Progenitor cell of endocrine pancreas (in vitro differentiated cells): ENCODE measurements around the gene PCDHGA1. TPM values are rescaled to one million over a fixed set of nuclear protein-coding genes. Genes with fewer than 3 reads are reported as not detected.

Experiments used
- DNase-seq: peaks from one replicate; pipeline ENCODE4 v3.0.0; 2021; ENCODE audit warnings: low spot score; ENCODE audit not compliant: unreplicated experiment
- H3K27ac Mint-ChIP-seq: 2 replicates; pipeline ENCODE4 v1.8.0; 2021; ENCODE audit warnings: mild to moderate bottlenecking, moderate library complexity, mixed read lengths
- H3K27me3 Mint-ChIP-seq: 2 replicates; pipeline ENCODE4 v1.8.0; 2021; ENCODE audit warnings: mixed read lengths
- H3K36me3 Mint-ChIP-seq: 2 replicates; pipeline ENCODE4 v1.8.0; 2022; ENCODE audit warnings: mixed read lengths; ENCODE audit not compliant: insufficient read depth
- H3K4me1 Mint-ChIP-seq: 2 replicates; pipeline ENCODE4 v1.8.0; 2021; ENCODE audit warnings: low read depth, mixed read lengths
- H3K4me3 Mint-ChIP-seq: 2 replicates; pipeline ENCODE4 v1.8.0; 2021; ENCODE audit warnings: low read depth, mild to moderate bottlenecking, moderate library complexity, mixed read lengths
- H3K9me3 Mint-ChIP-seq: 2 replicates; pipeline ENCODE4 v1.8.0; 2021; ENCODE audit warnings: low read depth, mixed read lengths
- total RNA-seq: library from RNA; stranded (reverse); gene quantifications from 2 replicates; pipeline ENCODE4 v1.2.1, GENCODE V29; 2021
- TF ChIP-seq, protein P1 (sequence below): fragments of 200-600 bp; sonication (generic); IDR thresholded peaks from one replicate; pipeline ENCODE4 v1.5.0; 2021; ENCODE audit warnings: antibody characterized with exemption, mild to moderate bottlenecking; ENCODE audit not compliant: unreplicated experiment

Gene PCDHGA1
- total RNA-seq, 1 donor from 2014 or later = 1.3 TPM

- H3K9me3 Mint-ChIP-seq = no peaks in the 10 kb centered on the region
- peaks cover 7% of the 10 kb centered on the region for H3K36me3 Mint-ChIP-seq
- TF ChIP-seq, protein P1, sequence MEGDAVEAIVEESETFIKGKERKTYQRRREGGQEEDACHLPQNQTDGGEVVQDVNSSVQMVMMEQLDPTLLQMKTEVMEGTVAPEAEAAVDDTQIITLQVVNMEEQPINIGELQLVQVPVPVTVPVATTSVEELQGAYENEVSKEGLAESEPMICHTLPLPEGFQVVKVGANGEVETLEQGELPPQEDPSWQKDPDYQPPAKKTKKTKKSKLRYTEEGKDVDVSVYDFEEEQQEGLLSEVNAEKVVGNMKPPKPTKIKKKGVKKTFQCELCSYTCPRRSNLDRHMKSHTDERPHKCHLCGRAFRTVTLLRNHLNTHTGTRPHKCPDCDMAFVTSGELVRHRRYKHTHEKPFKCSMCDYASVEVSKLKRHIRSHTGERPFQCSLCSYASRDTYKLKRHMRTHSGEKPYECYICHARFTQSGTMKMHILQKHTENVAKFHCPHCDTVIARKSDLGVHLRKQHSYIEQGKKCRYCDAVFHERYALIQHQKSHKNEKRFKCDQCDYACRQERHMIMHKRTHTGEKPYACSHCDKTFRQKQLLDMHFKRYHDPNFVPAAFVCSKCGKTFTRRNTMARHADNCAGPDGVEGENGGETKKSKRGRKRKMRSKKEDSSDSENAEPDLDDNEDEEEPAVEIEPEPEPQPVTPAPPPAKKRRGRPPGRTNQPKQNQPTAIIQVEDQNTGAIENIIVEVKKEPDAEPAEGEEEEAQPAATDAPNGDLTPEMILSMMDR = no peak
- no peak overlapping the region for H3K27ac Mint-ChIP-seq
- H3K4me1 Mint-ChIP-seq = peaks cover 22% of the 10 kb centered on the region
- peaks cover 21% of the 10 kb centered on the region for H3K27me3 Mint-ChIP-seq
- no peak overlapping the region for H3K4me3 Mint-ChIP-seq
- DNase-seq = no peak
Measured at GRCh38 chr5:141486091-141486490, 155.8 kb downstream of the PCDHGA1 start.

DNA sequence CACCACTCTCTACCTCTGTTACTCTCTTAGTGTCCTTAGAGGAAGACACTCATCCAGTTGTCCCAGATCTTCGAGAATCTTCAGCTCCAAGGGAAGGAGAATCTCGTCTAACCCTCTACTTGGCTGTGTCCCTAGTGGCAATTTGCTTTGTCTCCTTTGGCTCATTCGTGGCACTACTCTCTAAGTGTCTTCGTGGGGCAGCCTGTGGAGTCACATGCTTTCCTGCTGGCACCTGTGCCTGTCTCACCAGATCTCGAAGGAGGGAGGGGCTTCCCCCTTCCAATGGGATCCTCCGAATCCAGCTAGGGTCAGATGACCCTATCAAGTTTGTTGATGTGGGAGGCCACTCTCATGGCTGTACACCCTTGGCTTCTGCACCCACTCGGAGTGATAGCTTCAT lies 156.8 kb downstream of the PCDHGA1 start:
- Mint-ChIP-seq H3K9me3 (no peaks in the 10 kb centered on the region), H3K27me3 (peaks cover 27% of the 10 kb centered on the region), H3K27ac (no peak overlapping the region), H3K4me1 (peaks cover 22% of the 10 kb centered on the region), H3K36me3 (peaks cover 7% of the 10 kb centered on the region), H3K4me3 (peak overlapping the region; percentile 12)
- TF ChIP-seq, protein P1 = no peak
- no peak for DNase-seq

- no peak within 1 kb of the TSS for H3K4me3 Mint-ChIP-seq
- peaks cover 7% of the 10 kb centered on the region for H3K36me3 Mint-ChIP-seq
- peaks cover 31% of the 10 kb centered on the region for H3K27me3 Mint-ChIP-seq
- TF ChIP-seq, protein P1 = no peak
- H3K27ac Mint-ChIP-seq = no peak within 1 kb of the TSS
- no peak for DNase-seq
- no peaks in the 10 kb centered on the region for H3K9me3 Mint-ChIP-seq
- H3K4me1 Mint-ChIP-seq = peaks cover 13% of the 10 kb centered on the region
Measured at GRCh38 chr5:141488591-141489561, 158.6 kb downstream of the PCDHGA1 start, which contains the start of gene PCDHGC5. TSS of gene PCDHGC5 (plus strand) at chr5:141489081. CDS start at chr5:141489241, 160 bp downstream.

DNA sequence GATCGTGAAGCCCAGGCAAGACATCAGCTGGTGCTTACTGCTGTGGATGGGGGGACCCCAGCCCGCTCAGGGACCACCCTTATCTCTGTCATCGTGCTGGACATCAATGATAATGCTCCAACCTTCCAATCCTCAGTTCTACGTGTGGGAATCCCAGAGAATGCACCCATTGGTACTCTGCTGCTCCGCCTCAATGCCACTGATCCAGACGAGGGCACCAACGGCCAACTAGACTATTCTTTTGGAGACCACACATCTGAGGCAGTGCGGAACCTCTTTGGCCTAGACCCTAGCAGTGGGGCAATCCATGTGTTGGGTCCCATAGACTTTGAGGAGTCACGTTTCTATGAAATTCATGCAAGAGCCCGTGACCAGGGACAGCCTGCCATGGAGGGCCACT lies 159.5 kb downstream of the PCDHGA1 start:
- Mint-ChIP-seq H3K4me3 (no peak overlapping the region), H3K4me1 (peaks cover 10% of the 10 kb centered on the region), H3K9me3 (no peaks in the 10 kb centered on the region), H3K27ac (no peak overlapping the region), H3K36me3 (peaks cover 7% of the 10 kb centered on the region), H3K27me3 (peaks cover 34% of the 10 kb centered on the region)
- no peak for DNase-seq
- TF ChIP-seq, protein P1 = no peak

DNA sequence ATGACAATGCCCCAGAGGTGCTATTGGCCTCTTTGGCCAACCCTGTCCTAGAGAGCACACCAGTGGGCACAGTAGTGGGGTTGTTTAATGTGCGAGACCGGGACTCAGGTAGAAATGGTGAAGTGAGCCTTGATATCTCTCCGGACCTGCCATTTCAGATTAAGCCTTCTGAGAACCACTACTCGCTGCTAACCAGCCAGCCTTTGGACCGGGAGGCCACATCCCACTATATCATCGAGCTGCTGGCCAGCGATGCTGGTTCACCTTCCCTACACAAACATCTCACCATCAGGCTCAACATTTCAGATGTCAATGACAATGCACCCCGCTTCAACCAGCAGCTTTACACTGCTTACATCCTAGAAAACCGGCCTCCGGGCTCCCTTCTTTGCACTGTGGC lies 160.0 kb downstream of the PCDHGA1 start:
- Mint-ChIP-seq H3K4me3 (no peak overlapping the region), H3K27me3 (peaks cover 31% of the 10 kb centered on the region), H3K4me1 (peaks cover 5% of the 10 kb centered on the region), H3K9me3 (no peaks in the 10 kb centered on the region), H3K27ac (no peak overlapping the region), H3K36me3 (peaks cover 7% of the 10 kb centered on the region)
- TF ChIP-seq, protein P1 = no peak
- DNase-seq = no peak
